ENCODE data around the gene FLT3LG.

GRCh38 chr19:49472936-49473335 lies 1.1 kb upstream of the FLT3LG start:
- TF ChIP-seq POLR2A (IDR thresholded peaks at IDR 0.05) = no peak
- TF ChIP-seq CTCF (IDR thresholded peaks at IDR 0.05) = no peak
- no peak for TF ChIP-seq EP300 (IDR thresholded peaks at IDR 0.05)
